Measurements from ENCODE around the gene SAPCD2. TPM values are rescaled to one million over a fixed set of nuclear protein-coding genes. Genes with fewer than 3 reads are reported as not detected.

Gene SAPCD2
- total RNA-seq, 4 donors from 2014 or later, result 0.16 to 0.24 (median 0.17) TPM; not detected in 1

- no peaks in the 10 kb centered on the region for H3K9me3 ChIP-seq
- peaks cover 9 to 20% of the 10 kb centered on the region in 2 donors for H3K4me1 ChIP-seq
- no peaks in the 10 kb centered on the region for H3K36me3 ChIP-seq
- TF ChIP-seq CTCF (IDR thresholded peaks at IDR 0.05 in 4 of 5, conservative IDR thresholded peaks at IDR 0.05 in 1 of 5) (no peak), POLR2A (IDR thresholded peaks at IDR 0.05) (no peak)
- ATAC-seq, result no peak
- DNase-seq, result no peak
- H3K27ac ChIP-seq, result no peak overlapping the region
- H3K4me3 ChIP-seq, result no peak overlapping the region
- in situ Hi-C loops (cut with MboI; ENCODE audit: low sequenced_read_pairs in 4 of 4) (no loop called here), intact Hi-C loops (cut with DNase I; ENCODE audit: low total_unique reads) (no loop called here)
- peaks cover 0 to 3% (median 0%) of the 10 kb centered on the region in 3 donors for H3K27me3 ChIP-seq
These were observed 4.4 kb upstream of the SAPCD2 start for GRCh38 chr9:137074657-137075274.

GRCh38 chr9:137073992-137074399, 3.6 kb upstream of the SAPCD2 start:
- H3K4me3 ChIP-seq, result no peak overlapping the region
- intact Hi-C loops (cut with DNase I; ENCODE audit: low total_unique reads) (no loop called here), in situ Hi-C loops (cut with MboI; ENCODE audit: low sequenced_read_pairs in 4 of 4) (no loop called here)
- DNase-seq, result no peak
- no peaks in the 10 kb centered on the region for H3K36me3 ChIP-seq
- no peak overlapping the region for H3K27ac ChIP-seq
- TF ChIP-seq CTCF (IDR thresholded peaks at IDR 0.05 in 4 of 5, conservative IDR thresholded peaks at IDR 0.05 in 1 of 5) (no peak), POLR2A (IDR thresholded peaks at IDR 0.05) (no peak)
- peaks cover 3 to 7% (median 5%) of the 10 kb centered on the region in 3 donors for H3K27me3 ChIP-seq
- no peaks in the 10 kb centered on the region for H3K9me3 ChIP-seq
- H3K4me1 ChIP-seq, result peaks cover 9 to 20% of the 10 kb centered on the region in 2 donors
- no peak for ATAC-seq

- H3K36me3 ChIP-seq, result no peaks in the 10 kb centered on the region
- H3K4me1 ChIP-seq, result peaks cover 9% of the 10 kb centered on the region in 2 donors
- TF ChIP-seq POLR2A (IDR thresholded peaks at IDR 0.05) (no peak), CTCF (IDR thresholded peaks at IDR 0.05 in 4 of 5, conservative IDR thresholded peaks at IDR 0.05 in 1 of 5) (no peak)
- peak overlapping the region in 2 of 4 donors; percentile 71 to 75 for H3K27ac ChIP-seq
- in situ Hi-C loops (cut with MboI; ENCODE audit: low sequenced_read_pairs in 4 of 4) (no loop called here), intact Hi-C loops (cut with DNase I; ENCODE audit: low total_unique reads) (no loop called here)
- ATAC-seq, result no peak
- H3K9me3 ChIP-seq, result no peaks in the 10 kb centered on the region
- peak overlapping the region in 1 of 4 donors; percentile 51 for H3K4me3 ChIP-seq
- no peak for DNase-seq
- peaks cover 0 to 11% (median 5%) of the 10 kb centered on the region in 3 donors for H3K27me3 ChIP-seq
These were observed 925 bp upstream of the SAPCD2 start for GRCh38 chr9:137071282-137071681.

- intact Hi-C loops (cut with DNase I; ENCODE audit: low total_unique reads), result no loop called here
- H3K4me3 ChIP-seq, result peak overlapping the region; percentile 43 to 67 (median 56)
- no peaks in the 10 kb centered on the region for H3K36me3 ChIP-seq
- peak; percentile 24 to 28 for ATAC-seq
- in situ Hi-C loops (cut with MboI; ENCODE audit: low sequenced_read_pairs in 4 of 4), result no loop called here
- no peaks in the 10 kb centered on the region for H3K9me3 ChIP-seq
- H3K4me1 ChIP-seq, result peaks cover 9% of the 10 kb centered on the region in 2 donors
- H3K27ac ChIP-seq, result peak overlapping the region; percentile 55 to 75 (median 70)
- TF ChIP-seq POLR2A (IDR thresholded peaks at IDR 0.05), result no peak
- no peak for TF ChIP-seq CTCF (IDR thresholded peaks at IDR 0.05 in 4 of 5, conservative IDR thresholded peaks at IDR 0.05 in 1 of 5)
- H3K27me3 ChIP-seq, result peaks cover 0 to 11% (median 5%) of the 10 kb centered on the region in 3 donors
- DNase-seq, result no peak
These were observed 534 bp upstream of the SAPCD2 start for GRCh38 chr9:137070906-137071275.

All from gastrocnemius medialis (tissue), 4 donors.